ENCODE measurements around the gene KIF21A. TPM values are rescaled to one million over a fixed set of nuclear protein-coding genes. Genes with fewer than 3 reads are reported as not detected.

The KIF21A gene
- total RNA-seq, 1 donor from 2014 or later = 12.2 TPM

- no peak overlapping the region for H3K4me3 ChIP-seq
- no peaks in the 10 kb centered on the region for H3K9me3 ChIP-seq
- ATAC-seq (no peak), DNase-seq (no peak)
- H3K27ac ChIP-seq = no peak overlapping the region
- no peaks in the 10 kb centered on the region for H3K36me3 ChIP-seq
- intact Hi-C loops (cut with DNase I) = no loop called here
- no peaks in the 10 kb centered on the region for H3K4me1 ChIP-seq
- H3K27me3 ChIP-seq = no peaks in the 10 kb centered on the region
- TF ChIP-seq, protein P1, sequence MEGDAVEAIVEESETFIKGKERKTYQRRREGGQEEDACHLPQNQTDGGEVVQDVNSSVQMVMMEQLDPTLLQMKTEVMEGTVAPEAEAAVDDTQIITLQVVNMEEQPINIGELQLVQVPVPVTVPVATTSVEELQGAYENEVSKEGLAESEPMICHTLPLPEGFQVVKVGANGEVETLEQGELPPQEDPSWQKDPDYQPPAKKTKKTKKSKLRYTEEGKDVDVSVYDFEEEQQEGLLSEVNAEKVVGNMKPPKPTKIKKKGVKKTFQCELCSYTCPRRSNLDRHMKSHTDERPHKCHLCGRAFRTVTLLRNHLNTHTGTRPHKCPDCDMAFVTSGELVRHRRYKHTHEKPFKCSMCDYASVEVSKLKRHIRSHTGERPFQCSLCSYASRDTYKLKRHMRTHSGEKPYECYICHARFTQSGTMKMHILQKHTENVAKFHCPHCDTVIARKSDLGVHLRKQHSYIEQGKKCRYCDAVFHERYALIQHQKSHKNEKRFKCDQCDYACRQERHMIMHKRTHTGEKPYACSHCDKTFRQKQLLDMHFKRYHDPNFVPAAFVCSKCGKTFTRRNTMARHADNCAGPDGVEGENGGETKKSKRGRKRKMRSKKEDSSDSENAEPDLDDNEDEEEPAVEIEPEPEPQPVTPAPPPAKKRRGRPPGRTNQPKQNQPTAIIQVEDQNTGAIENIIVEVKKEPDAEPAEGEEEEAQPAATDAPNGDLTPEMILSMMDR (IDR thresholded peaks at IDR 0.05) = no peak
Observed at GRCh38 chr12:39372204-39372925, 70.6 kb downstream of the KIF21A start.

DNA sequence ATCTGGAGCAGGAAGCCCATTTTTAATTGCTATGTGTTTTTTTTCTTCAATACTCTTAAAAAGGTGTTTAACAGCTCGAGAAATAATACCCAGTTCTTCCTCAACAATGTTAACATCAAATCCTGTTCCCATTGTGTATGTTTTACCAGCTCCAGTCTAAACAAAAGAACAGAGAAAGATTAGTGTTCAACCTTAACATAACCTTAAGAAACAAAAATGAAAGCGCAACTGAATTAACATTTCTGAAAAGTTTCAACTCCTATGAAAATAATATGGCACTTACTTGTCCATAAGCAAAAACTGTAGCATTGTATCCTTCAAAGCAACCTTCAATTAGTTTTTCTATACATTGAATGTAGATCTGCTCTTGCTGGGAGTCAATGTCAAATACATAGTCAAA lies 73.2 kb downstream of the KIF21A start:
- Histone ChIP-seq H3K9me3 (no peaks in the 10 kb centered on the region), H3K27me3 (no peaks in the 10 kb centered on the region), H3K36me3 (no peaks in the 10 kb centered on the region), H3K4me1 (no peaks in the 10 kb centered on the region), H3K27ac (no peak overlapping the region), H3K4me3 (no peak overlapping the region)
- DNase-seq (no peak), ATAC-seq (no peak)
- intact Hi-C loops (cut with DNase I) = no loop called here
- TF ChIP-seq, protein P1 (IDR thresholded peaks at IDR 0.05) = no peak

- Histone ChIP-seq H3K4me1 (no peaks in the 10 kb centered on the region), H3K36me3 (no peaks in the 10 kb centered on the region), H3K9me3 (no peaks in the 10 kb centered on the region), H3K27me3 (no peaks in the 10 kb centered on the region), H3K27ac (no peak overlapping the region), H3K4me3 (no peak overlapping the region)
- TF ChIP-seq, protein P1 (IDR thresholded peaks at IDR 0.05) = no peak
- DNase-seq (no peak), ATAC-seq (no peak)
- intact Hi-C loops (cut with DNase I) = no loop called here
Observed at GRCh38 chr12:39368891-39369290, 74.0 kb downstream of the KIF21A start.

DNA sequence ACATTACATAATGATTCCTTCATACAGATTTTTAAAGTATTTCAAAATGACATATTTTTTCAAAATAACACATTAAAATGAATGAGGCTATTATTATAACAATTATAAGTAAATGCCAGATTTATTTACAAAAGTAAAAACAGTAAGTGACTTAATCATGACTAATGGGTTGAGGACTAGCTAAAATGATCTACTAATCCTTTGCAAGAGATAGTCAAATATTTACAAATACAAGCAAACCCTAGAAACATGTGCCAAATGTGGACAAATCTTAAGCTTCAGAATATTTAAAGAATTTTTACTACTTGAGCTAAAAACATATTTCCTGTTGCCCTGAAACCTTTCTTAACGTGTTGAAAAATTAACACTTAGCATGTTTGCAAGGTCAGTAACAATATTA lies 74.8 kb downstream of the KIF21A start:
- DNase-seq (no peak), ATAC-seq (no peak)
- H3K4me3 ChIP-seq = no peak overlapping the region
- H3K27ac ChIP-seq = no peak overlapping the region
- H3K27me3 ChIP-seq = no peaks in the 10 kb centered on the region
- intact Hi-C loops (cut with DNase I) = no loop called here
- no peaks in the 10 kb centered on the region for H3K9me3 ChIP-seq
- no peaks in the 10 kb centered on the region for H3K4me1 ChIP-seq
- TF ChIP-seq, protein P1 (IDR thresholded peaks at IDR 0.05) = no peak
- H3K36me3 ChIP-seq = no peaks in the 10 kb centered on the region

- no peaks in the 10 kb centered on the region for H3K27me3 ChIP-seq
Observed at GRCh38 chr12:39367494-39367893, 75.4 kb downstream of the KIF21A start.

More at GRCh38 chr12:39367494-39367893, 75.4 kb downstream of the KIF21A start:
- no peak for DNase-seq
- intact Hi-C loops (cut with DNase I) = no loop called here
- no peak for ATAC-seq
- Histone ChIP-seq H3K4me3 (no peak overlapping the region), H3K27ac (no peak overlapping the region), H3K9me3 (no peaks in the 10 kb centered on the region), H3K36me3 (no peaks in the 10 kb centered on the region), H3K4me1 (no peaks in the 10 kb centered on the region)
- TF ChIP-seq, protein P1 (IDR thresholded peaks at IDR 0.05) = no peak

All from upper lobe of right lung (tissue), 1 donor.